Measurements from ENCODE around the gene BCL7B.
"Not testable (repeated sequence)": the region's sequence is repeated elsewhere in the genome, so short reads cannot be mapped to it uniquely, and the experiment has no call there.

BCL7B gene

GRCh38 chr7:73535918-73536317, 21.6 kb downstream of the BCL7B start:
- not testable (repeated sequence) for DNase-seq (ENCODE audit: low read depth in 2 of 2)

- no peak for DNase-seq (ENCODE audit: low read depth in 2 of 2)
Observed at GRCh38 chr7:73533742-73534141, 23.7 kb downstream of the BCL7B start.

GRCh38 chr7:73532224-73532623, 25.3 kb downstream of the BCL7B start:
- no peak for DNase-seq (ENCODE audit: low read depth in 2 of 2)

- no peak for DNase-seq (ENCODE audit: low read depth in 2 of 2)
Observed at GRCh38 chr7:73530800-73531199, 26.7 kb downstream of the BCL7B start.

GRCh38 chr7:73526896-73527821, 30.3 kb downstream of the BCL7B start:
- no peak for DNase-seq (ENCODE audit: low read depth in 2 of 2)

GRCh38 chr7:73526158-73526494, 31.4 kb downstream of the BCL7B start:
- not testable (repeated sequence) for DNase-seq (ENCODE audit: low read depth in 2 of 2)

GRCh38 chr7:73522105-73522872, 35.2 kb downstream of the BCL7B start, which contains the start of gene BAZ1B:
Gene BAZ1B, minus strand, starts transcription at chr7:73522293. Its CDS starts 360 bp downstream, at chr7:73521933.
- peak; percentile 95 to 97 for DNase-seq (ENCODE audit: low read depth in 2 of 2)

GRCh38 chr7:73521636-73522104, 35.8 kb downstream of the BCL7B start:
- DNase-seq (ENCODE audit: low read depth in 2 of 2) = no peak

GRCh38 chr7:73520673-73521635, 36.5 kb downstream of the BCL7B start:
- DNase-seq (ENCODE audit: low read depth in 2 of 2) = no peak

GRCh38 chr7:73519867-73520672, 37.4 kb downstream of the BCL7B start:
- DNase-seq (ENCODE audit: low read depth in 2 of 2) = no peak

- DNase-seq (ENCODE audit: low read depth in 2 of 2) = no peak
Observed at GRCh38 chr7:73518470-73518869, 39.0 kb downstream of the BCL7B start.

GRCh38 chr7:73517241-73517995, 40.1 kb downstream of the BCL7B start:
- DNase-seq (ENCODE audit: low read depth in 2 of 2) = no peak

GRCh38 chr7:73515178-73515577, 42.3 kb downstream of the BCL7B start:
- DNase-seq (ENCODE audit: low read depth in 2 of 2) = no peak

- no peak for DNase-seq (ENCODE audit: low read depth in 2 of 2)
Observed at GRCh38 chr7:73512018-73512780, 45.3 kb downstream of the BCL7B start.

- no peak for DNase-seq (ENCODE audit: low read depth in 2 of 2)
Observed at GRCh38 chr7:73509463-73509862, 48.0 kb downstream of the BCL7B start.

GRCh38 chr7:73507556-73507955, 49.9 kb downstream of the BCL7B start:
- DNase-seq (ENCODE audit: low read depth in 2 of 2) = no peak

GRCh38 chr7:73504920-73505319, 52.6 kb downstream of the BCL7B start:
- DNase-seq (ENCODE audit: low read depth in 2 of 2) = no peak

- DNase-seq (ENCODE audit: low read depth in 2 of 2) = no peak
Observed at GRCh38 chr7:73504017-73504416, 53.5 kb downstream of the BCL7B start.

GRCh38 chr7:73503229-73503628, 54.3 kb downstream of the BCL7B start:
- DNase-seq (ENCODE audit: low read depth in 2 of 2) = no peak
